C4-2B (cell line): ENCODE results near the gene SCGB2A2.
A peak's percentile ranks its signal among the peaks of the same experiment; 100 is the strongest.

Experiments
- H3K27ac ChIP-seq: fragments of 450-650 bp; 2 replicates; pipeline ENCODE4 v1.5.1; 2017
- CTCF ChIP-seq: fragments of 450-650 bp; conservative IDR thresholded peaks from 2 replicates; pipeline ENCODE4 v1.5.1; 2017; ENCODE audit warnings: mild to moderate bottlenecking
- ZFX ChIP-seq: fragments of 450-650 bp; IDR thresholded peaks from 2 replicates; pipeline ENCODE4 v1.6.1; 2017

SCGB2A2 gene

GRCh38 chr11:62241095-62241494 is 28.9 kb upstream of the SCGB2A2 start:
- no peak overlapping the region; the same call in 1 of the 2 replicates for H3K27ac ChIP-seq
- no peak for TF ChIP-seq CTCF
- no peak for TF ChIP-seq ZFX

DNA sequence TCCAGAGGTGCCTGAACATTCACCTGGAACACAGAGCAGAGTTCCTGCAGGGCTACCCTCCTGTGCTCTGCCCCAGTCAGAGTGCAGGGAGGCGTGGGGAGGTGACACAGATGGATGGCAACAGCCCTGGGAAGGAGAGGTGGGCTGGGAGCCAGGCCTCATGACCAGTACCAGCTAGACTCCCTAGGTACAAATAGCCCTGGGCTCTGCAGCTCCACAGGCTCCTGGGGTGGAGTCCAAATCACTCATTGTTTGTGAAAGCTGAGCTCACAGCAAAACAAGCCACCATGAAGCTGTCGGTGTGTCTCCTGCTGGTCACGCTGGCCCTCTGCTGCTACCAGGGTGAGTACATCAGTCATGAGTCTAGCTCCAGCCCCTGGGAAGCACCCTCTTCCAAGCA is 27.9 kb upstream of the SCGB2A2 start, which contains the start of gene SCGB1D2:
Gene SCGB1D2, plus strand, starts transcription at position 219 of the 400 bp plus-strand sequence. Its CDS starts 69 bp downstream, at position 288.
- H3K27ac ChIP-seq, result peak within 1 kb of the TSS; percentile 13
- TF ChIP-seq ZFX, result no peak
- peak; percentile 31 for TF ChIP-seq CTCF

- no peak for TF ChIP-seq ZFX
- TF ChIP-seq CTCF, result peak; percentile 28
- H3K27ac ChIP-seq, result no peak overlapping the region
These were observed 24.6 kb upstream of the SCGB2A2 start for GRCh38 chr11:62245271-62245753.

DNA sequence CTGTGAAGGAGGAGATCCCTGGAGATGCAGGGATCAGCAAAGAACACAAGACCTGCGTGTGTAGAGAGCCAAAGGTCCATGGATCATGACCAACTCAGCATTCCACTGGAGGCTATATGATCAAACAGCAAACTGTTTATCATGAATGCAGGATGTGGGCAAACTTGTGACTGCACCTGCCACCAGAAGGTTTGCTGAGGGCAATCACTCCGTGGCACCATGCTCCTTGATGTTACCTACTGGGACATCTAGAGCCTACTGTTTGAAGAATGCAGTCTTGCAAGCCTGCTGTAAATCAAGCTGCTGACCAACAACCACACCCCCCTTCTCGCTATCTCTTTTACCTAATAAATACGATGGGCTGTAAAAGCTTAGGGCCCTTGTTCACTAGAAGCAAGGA is 18.3 kb upstream of the SCGB2A2 start:
- H3K27ac ChIP-seq, result no peak overlapping the region
- TF ChIP-seq CTCF, result no peak
- no peak for TF ChIP-seq ZFX

DNA sequence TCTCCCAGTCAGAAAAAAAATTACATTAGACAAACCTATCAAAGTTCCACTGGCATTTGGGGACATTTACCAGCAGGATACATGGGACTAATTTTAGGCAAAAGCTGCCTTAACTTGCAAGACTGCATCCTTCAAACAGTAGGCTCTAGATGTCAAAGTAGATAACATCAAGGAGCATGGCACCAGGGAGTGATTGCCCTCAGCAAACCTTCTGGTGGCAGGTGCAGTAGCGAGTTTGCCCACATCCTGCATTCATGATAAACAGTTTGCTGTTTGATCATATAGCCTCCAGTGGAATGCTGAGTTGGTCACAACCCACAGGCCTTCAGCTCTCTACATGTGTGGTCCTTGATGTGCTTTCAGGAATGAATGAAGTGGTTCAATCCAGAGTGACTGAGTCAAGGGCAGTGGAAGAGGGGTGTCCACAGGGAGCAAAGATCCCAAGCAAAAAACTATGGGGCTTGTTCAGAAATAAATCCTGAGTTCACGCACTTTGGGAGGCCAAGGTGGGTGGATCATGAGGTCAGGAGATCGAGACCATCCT is 15.9 kb upstream of the SCGB2A2 start:
- TF ChIP-seq CTCF (no peak), ZFX (no peak)
- H3K27ac ChIP-seq, result no peak overlapping the region

DNA sequence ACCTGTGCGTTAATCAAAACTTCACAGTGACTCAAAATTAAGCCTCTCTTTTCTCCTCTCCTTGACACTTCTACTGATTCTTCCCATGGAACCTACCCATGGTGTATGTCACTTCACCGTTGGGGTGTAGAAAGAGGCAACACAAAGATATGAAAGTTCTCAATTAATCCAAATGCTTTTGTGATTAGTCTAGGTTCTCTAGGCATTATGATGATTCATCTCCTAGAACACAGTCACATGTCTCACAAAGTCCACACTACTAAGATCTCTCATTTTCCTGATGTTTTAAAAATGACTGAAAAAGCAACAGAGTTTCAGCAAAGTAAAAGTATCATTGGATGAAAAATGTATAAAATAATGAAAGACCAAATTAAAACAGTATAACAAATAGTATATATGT is 13.7 kb upstream of the SCGB2A2 start:
- no peak overlapping the region for H3K27ac ChIP-seq
- TF ChIP-seq ZFX (no peak), CTCF (no peak)

DNA sequence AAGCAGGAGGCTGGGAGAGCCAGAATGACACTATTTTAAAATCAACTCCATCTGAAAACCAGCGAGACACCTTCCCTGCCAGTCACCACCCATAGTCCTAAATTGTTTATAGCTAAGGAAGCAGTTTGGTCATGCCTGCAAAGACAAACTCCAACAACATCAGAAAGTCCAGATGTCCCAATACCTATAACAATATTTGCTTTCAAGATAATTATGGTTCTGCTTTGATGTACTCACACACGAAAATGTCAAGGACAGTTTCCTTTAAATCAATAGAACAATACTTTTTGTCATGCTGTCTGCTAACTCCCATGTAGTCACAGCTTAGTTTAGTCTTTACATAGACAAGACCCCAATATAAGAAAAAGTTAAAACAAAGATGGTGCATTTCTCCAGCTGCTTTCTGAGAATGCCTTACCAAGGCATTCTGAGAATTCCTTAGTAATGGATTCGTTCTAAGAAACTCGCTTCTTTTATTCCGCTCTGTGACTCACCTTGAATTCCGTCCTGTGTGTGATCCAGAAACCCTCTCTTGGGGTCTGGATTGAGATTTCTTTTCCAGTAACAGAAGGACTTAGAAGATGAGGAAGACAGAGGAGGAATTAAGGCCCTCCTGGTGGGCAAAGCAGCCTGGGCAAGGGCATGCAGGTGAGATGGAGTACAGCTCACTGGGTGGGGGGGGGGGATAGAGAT is 9.6 kb upstream of the SCGB2A2 start:
- H3K27ac ChIP-seq, result no peak overlapping the region
- TF ChIP-seq CTCF (no peak), ZFX (no peak)
